Measurements from ENCODE around the gene SNRNP40. TPM values are rescaled to one million over a fixed set of nuclear protein-coding genes. Genes with fewer than 3 reads are reported as not detected.

The SNRNP40 gene
- total and polyA plus RNA-seq, 2 donors (not counting 3 experiments of a cell fraction or from before 2014, with no cell fraction given): 66.3 to 78.1 TPM

DNA sequence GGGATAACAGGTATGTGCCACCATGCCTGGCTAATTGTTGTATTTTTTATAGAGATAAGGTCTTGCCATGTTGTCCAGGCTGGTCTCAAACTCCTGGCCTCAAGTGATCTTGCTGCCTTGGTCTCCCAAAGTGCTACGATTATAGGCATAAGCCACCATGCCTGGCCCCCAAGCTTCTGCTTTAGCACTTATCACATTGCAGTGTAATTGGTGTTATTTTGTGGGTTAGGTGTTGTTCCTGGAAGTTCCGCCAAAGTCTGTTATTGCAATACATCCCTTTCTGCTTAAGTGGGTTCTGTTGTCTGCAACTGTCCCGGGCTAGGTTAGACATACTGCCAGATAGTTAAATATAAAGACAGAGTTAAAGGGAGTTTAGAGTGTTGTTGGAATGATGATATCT lies 3.6 kb upstream of the SNRNP40 start:
- intact Hi-C loops (cut with micrococcal nuclease): no loop called here
- H3K79me2 ChIP-seq (ENCODE audit: control insufficient read depth, insufficient read depth, low read length): peaks cover 59% of the 10 kb centered on the region
- POLR2A ChIA-PET: no interaction called here
- FAIRE-seq (no peak), DNase-seq (ENCODE audit: low read depth, low spot score) (no peak)
- H3K4me1 ChIP-seq (ENCODE audit: control insufficient read depth, extremely low read depth, insufficient read depth, low read length): peaks cover 20% of the 10 kb centered on the region
- H2AFZ ChIP-seq (ENCODE audit: low read depth, low read length): no peak overlapping the region
- H3K36me3 ChIP-seq (ENCODE audit: control insufficient read depth in 2 of 2, extremely low read depth in 1 of 2, insufficient read depth in 2 of 2, low read length in 2 of 2): no peaks in the 10 kb centered on the region
- BruUV-seq (replicated peaks): no TSS peak
- H3K27ac ChIP-seq (ENCODE audit: insufficient read depth, low read depth, low read length): no peak overlapping the region
- dilution Hi-C loops (cut with MboI; ENCODE audit: extremely low pct_ligation_motif_present, low sequenced_read_pairs): no loop called here
- no peaks in the 10 kb centered on the region for H3K9me3 ChIP-seq (replicated peaks; ENCODE audit: control insufficient read depth, insufficient read depth, low read length)
- H3K4me2 ChIP-seq (ENCODE audit: insufficient read depth, low read length): no peak overlapping the region
- H3K4me3 ChIP-seq (replicated peaks in 1 of 3; ENCODE audit: insufficient read depth in 1 of 3, low read depth in 1 of 3, low read length in 3 of 3): no peak overlapping the region
- no peak overlapping the region for H3K9ac ChIP-seq (replicated peaks; ENCODE audit: extremely low read depth, insufficient read depth, low read length)
- CTCF ChIA-PET: no interaction called here
- H3K27me3 ChIP-seq (ENCODE audit: control insufficient read depth in 2 of 2, insufficient read depth in 2 of 2, low read length in 2 of 2): no peaks in the 10 kb centered on the region
- no peaks in the 10 kb centered on the region for H4K20me1 ChIP-seq (replicated peaks; ENCODE audit: control insufficient read depth, extremely low read depth, insufficient read depth, low read length)
- no peaks in the 10 kb centered on the region for H3K9me1 ChIP-seq (replicated peaks; ENCODE audit: control insufficient read depth, extremely low read depth, insufficient read depth, low read length)
- TF ChIP-seq POLR2A (IDR thresholded peaks at IDR 0.05; ENCODE audit: low read depth, low read length): no peak
- TF ChIP-seq, protein P1, sequence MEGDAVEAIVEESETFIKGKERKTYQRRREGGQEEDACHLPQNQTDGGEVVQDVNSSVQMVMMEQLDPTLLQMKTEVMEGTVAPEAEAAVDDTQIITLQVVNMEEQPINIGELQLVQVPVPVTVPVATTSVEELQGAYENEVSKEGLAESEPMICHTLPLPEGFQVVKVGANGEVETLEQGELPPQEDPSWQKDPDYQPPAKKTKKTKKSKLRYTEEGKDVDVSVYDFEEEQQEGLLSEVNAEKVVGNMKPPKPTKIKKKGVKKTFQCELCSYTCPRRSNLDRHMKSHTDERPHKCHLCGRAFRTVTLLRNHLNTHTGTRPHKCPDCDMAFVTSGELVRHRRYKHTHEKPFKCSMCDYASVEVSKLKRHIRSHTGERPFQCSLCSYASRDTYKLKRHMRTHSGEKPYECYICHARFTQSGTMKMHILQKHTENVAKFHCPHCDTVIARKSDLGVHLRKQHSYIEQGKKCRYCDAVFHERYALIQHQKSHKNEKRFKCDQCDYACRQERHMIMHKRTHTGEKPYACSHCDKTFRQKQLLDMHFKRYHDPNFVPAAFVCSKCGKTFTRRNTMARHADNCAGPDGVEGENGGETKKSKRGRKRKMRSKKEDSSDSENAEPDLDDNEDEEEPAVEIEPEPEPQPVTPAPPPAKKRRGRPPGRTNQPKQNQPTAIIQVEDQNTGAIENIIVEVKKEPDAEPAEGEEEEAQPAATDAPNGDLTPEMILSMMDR (IDR thresholded peaks at IDR 0.05; ENCODE audit: extremely low read depth in 1 of 2, insufficient read depth in 1 of 2, low read depth in 1 of 2, low read length in 2 of 2): no peak
- no peak for TF ChIP-seq EZH2 (IDR thresholded peaks at IDR 0.05; ENCODE audit: borderline replicate concordance, low read depth, low read length, severe bottlenecking)
- no peak for TF ChIP-seq FOS (IDR thresholded peaks at IDR 0.05; ENCODE audit: borderline replicate concordance, insufficient read depth, low read length)
- TF ChIP-seq JUN (IDR thresholded peaks at IDR 0.05; ENCODE audit: borderline replicate concordance, insufficient read depth, insufficient read length, low read depth): no peak
- no peak for TF ChIP-seq MYC (IDR thresholded peaks at IDR 0.05; ENCODE audit: low read depth, low read length)
- TF ChIP-seq, protein P2, sequence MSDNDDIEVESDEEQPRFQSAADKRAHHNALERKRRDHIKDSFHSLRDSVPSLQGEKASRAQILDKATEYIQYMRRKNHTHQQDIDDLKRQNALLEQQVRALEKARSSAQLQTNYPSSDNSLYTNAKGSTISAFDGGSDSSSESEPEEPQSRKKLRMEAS (IDR thresholded peaks at IDR 0.05; ENCODE audit: insufficient read depth, insufficient read length): no peak
- no peak for TF ChIP-seq GATA2 (IDR thresholded peaks at IDR 0.05; ENCODE audit: insufficient read depth, insufficient read length, low read depth, low read length)
- no peak for TF ChIP-seq POLR2AphosphoS5 (IDR thresholded peaks at IDR 0.05; ENCODE audit: insufficient read depth, low read depth, low read length)
